ENCODE measurements around the gene THRA.
A peak's percentile ranks its signal among the peaks of the same experiment; 100 is the strongest.

The THRA gene

DNA sequence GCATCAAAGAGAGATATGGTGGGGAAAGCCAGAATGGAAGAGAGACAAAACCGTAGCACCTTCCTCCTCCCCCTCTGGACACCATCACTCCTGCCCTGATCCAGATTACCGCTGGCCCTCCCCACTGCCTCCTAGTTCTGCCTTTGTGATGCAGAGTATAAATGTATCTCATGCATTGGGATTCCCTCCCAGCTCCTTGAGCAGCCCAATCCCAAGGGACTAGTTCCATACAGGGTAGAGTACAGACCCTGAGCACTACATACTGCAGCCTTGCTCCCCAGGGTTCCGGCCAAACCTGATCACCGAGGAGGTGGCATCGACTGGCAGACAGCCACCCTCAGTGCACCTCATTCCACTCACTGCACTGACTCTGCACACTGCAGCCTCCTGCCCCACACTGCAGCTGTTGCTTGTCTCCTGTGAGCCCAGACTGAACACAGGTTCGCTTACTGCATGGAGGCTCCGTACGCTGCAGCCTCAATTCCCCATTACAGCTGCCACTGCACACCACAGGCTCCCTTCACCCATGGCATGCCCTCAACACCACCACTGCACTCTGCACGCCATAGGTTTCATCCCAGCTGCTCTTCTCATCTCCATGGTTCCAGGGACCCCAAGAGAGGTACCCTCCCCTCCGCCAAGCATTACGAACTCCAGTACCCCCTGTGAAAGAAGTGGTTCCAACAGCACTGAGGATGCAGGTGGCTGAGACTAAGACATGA lies 1.7 kb upstream of the THRA start:
- TF ChIP-seq, protein P1, sequence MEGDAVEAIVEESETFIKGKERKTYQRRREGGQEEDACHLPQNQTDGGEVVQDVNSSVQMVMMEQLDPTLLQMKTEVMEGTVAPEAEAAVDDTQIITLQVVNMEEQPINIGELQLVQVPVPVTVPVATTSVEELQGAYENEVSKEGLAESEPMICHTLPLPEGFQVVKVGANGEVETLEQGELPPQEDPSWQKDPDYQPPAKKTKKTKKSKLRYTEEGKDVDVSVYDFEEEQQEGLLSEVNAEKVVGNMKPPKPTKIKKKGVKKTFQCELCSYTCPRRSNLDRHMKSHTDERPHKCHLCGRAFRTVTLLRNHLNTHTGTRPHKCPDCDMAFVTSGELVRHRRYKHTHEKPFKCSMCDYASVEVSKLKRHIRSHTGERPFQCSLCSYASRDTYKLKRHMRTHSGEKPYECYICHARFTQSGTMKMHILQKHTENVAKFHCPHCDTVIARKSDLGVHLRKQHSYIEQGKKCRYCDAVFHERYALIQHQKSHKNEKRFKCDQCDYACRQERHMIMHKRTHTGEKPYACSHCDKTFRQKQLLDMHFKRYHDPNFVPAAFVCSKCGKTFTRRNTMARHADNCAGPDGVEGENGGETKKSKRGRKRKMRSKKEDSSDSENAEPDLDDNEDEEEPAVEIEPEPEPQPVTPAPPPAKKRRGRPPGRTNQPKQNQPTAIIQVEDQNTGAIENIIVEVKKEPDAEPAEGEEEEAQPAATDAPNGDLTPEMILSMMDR (IDR thresholded peaks at IDR 0.05; ENCODE audit: borderline replicate concordance, insufficient read depth, low read depth, low read length), result no peak
- no peak overlapping the region for H3K4me3 ChIP-seq (ENCODE audit: low read depth, low read length)

- H3K4me3 ChIP-seq (ENCODE audit: low read depth, low read length), result no peak overlapping the region
- TF ChIP-seq, protein P1 (IDR thresholded peaks at IDR 0.05; ENCODE audit: borderline replicate concordance, insufficient read depth, low read depth, low read length), result no peak
Observed at GRCh38 chr17:40061609-40062038, 1.1 kb upstream of the THRA start.

- TF ChIP-seq, protein P1 (IDR thresholded peaks at IDR 0.05; ENCODE audit: borderline replicate concordance, insufficient read depth, low read depth, low read length), result no peak
- peak overlapping the region; percentile 47 for H3K4me3 ChIP-seq (ENCODE audit: low read depth, low read length)
Observed at GRCh38 chr17:40063187-40063771, 514 bp downstream of the THRA start.

- H3K4me3 ChIP-seq (ENCODE audit: low read depth, low read length), result no peak overlapping the region
- TF ChIP-seq, protein P1 (IDR thresholded peaks at IDR 0.05; ENCODE audit: borderline replicate concordance, insufficient read depth, low read depth, low read length), result no peak
Observed at GRCh38 chr17:40063901-40064531, 1.3 kb downstream of the THRA start.

DNA sequence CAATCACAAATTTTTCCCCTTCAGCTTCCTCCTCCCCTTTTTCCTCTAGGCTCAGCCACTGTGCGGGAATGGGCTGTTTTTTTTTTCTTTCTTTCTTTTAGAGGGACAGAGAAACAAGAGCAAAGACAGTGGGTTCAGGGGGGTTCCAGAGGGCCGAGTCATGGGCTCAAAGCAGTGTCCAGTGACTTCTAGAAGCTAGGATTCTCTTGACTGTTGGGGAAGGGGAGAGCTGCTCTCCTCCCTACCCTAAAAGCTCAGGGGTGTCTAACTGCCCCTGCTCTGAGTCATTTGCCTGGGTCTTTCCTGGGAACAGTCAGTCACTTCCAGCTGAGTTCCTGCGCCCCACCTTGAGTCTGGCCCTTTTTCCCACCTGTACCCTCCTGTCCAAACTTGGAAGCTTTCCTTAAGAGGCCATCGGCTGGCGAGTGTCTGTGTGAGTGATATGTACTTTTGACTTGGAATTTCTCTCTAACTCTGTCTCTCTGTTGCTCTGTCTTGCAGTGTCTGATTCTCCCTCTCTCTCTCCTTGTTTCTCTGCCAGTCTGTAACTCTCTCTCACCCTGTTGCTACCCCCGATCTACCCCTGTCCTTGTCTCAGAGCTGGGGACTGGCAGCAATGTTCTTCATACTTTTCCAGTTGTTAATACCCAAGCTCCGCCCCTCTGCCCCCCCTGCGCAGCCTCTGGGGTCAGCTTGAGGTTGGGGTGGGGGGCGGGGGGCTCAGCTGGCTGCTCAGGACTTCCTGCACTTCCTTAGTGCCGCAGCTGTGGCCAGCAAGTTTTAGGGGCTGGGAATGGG lies 2.4 kb downstream of the THRA start:
- H3K4me3 ChIP-seq (ENCODE audit: low read depth, low read length), result no peak overlapping the region
- TF ChIP-seq, protein P1 (IDR thresholded peaks at IDR 0.05; ENCODE audit: borderline replicate concordance, insufficient read depth, low read depth, low read length), result no peak

DNA sequence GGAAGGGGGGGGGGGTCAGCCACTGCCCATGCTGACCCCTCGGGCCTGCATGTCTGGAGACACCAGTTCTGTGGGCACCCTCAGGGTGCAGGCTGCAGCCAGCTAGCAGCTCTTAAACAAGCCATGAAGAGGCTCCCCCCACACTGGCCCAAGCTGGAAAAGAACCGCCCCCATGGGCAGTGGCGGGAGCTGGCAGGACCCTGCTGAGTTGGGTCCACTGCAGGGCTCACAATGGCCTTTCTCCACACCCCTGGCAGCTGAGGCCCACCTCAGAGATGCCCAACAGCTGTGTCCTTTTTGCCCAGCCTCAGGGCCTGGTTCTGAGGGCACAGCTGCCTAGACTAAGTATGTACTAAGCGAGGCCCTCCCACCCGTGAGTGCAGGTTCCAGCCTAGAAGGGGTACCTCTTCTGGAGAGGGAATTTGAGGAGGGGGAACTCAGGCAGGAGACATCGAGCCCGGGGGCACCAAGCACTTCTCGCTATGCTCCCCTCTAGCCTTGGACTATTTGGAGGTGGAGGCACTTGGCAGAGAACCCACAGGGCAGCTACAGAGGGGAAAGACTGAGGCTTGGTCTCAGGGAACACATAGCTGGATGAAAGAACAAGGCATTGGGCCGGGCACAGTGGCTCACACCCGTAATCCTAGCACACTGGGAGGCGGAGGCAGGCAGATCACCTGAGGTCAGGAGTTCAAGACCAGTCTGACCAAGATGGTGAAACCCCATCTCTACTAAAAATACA lies 3.2 kb downstream of the THRA start:
- TF ChIP-seq, protein P1 (IDR thresholded peaks at IDR 0.05; ENCODE audit: borderline replicate concordance, insufficient read depth, low read depth, low read length), result no peak
- H3K4me3 ChIP-seq (ENCODE audit: low read depth, low read length), result no peak overlapping the region

Measured in GM12875 (cell line).